D721Med (cell line): ENCODE results near the gene PPP2R3B.
"Not testable (repeated sequence)": the region's sequence is repeated elsewhere in the genome, so short reads cannot be mapped to it uniquely, and the experiment has no call there.

ENCODE experiments used
- DNase-seq: peaks from one replicate; pipeline ENCODE4 v3.0.0; 2011; ENCODE audit warnings: low spot score; ENCODE audit not compliant: insufficient read length
- FAIRE-seq: peaks from 2 replicates; lab custom pipeline; 2011; peaks lifted over from hg19 to GRCh38; lab: Jason Lieb, UNC
- CTCF ChIP-seq: IDR thresholded peaks from 2 replicates; pipeline ENCODE4 v1.5.1; 2012; ENCODE audit warnings: mild to moderate bottlenecking, control low read depth; ENCODE audit not compliant: insufficient read depth; ENCODE audit errors: missing control alignments

PPP2R3B gene

GRCh38 chrX:307261-308111, 79.2 kb downstream of the PPP2R3B start:
- TF ChIP-seq CTCF = no peak
- FAIRE-seq = no peak
- DNase-seq = no peak

GRCh38 chrX:306614-307251, 80.0 kb downstream of the PPP2R3B start:
- not testable (repeated sequence) for DNase-seq, FAIRE-seq

GRCh38 chrX:305781-306613, 80.7 kb downstream of the PPP2R3B start:
- not testable (repeated sequence) for FAIRE-seq

GRCh38 chrX:302975-303374, 83.7 kb downstream of the PPP2R3B start:
- no peak for TF ChIP-seq CTCF
- FAIRE-seq = no peak

More at GRCh38 chrX:305781-306613, 80.7 kb downstream of the PPP2R3B start:
- DNase-seq = not testable (repeated sequence)

GRCh38 chrX:300334-300733, 86.4 kb downstream of the PPP2R3B start:
- DNase-seq = no peak
- TF ChIP-seq CTCF = no peak
- FAIRE-seq = no peak

More at GRCh38 chrX:302975-303374, 83.7 kb downstream of the PPP2R3B start:
- DNase-seq = no peak

- no peak for FAIRE-seq
- TF ChIP-seq CTCF = no peak
Measured at GRCh38 chrX:298993-299392, 87.7 kb downstream of the PPP2R3B start.

GRCh38 chrX:295136-295535, 91.6 kb downstream of the PPP2R3B start:
- no peak for TF ChIP-seq CTCF
- no peak for DNase-seq
- FAIRE-seq = no peak

More at GRCh38 chrX:298993-299392, 87.7 kb downstream of the PPP2R3B start:
- DNase-seq = no peak
